ENCODE results near the gene TEKT5. TPM values are rescaled to one million over a fixed set of nuclear protein-coding genes. Genes with fewer than 3 reads are reported as not detected.

Gene TEKT5
- polyA plus RNA-seq, 3 donors, result 0.16 TPM; not detected in 2

DNA sequence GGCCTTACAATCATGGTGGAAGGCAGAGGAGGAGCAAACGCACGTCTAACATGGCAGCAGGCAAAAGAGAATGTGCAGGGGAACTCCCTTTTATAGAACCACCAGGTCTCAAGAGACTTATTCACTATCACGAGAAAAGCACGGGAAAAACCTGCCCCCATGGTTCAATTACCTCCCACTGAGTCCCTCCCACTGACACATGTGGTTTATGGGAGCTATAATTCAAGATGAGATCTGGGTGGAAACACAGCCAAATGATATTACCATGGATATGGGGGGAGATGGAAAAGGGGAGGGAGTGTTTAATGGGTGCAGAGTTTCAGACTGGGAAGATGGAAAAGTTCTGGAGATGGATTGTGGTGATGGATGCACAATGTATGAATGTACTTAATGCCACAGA is 23.0 kb downstream of the TEKT5 start:
- no peak overlapping the region for H3K27ac ChIP-seq (ENCODE audit: low read depth in 1 of 2, low read length in 2 of 2)
- no peaks in the 10 kb centered on the region for H3K9me3 ChIP-seq (replicated peaks in 1 of 2; ENCODE audit: control insufficient read depth in 1 of 2, insufficient read depth in 1 of 2, low read length in 2 of 2)
- no peaks in the 10 kb centered on the region for H3K4me1 ChIP-seq (ENCODE audit: control insufficient read depth in 1 of 2, insufficient read depth in 2 of 2, low read length in 2 of 2)
- H3K4me3 Mint-ChIP-seq, result no peak overlapping the region
- TF ChIP-seq CTCF (IDR thresholded peaks at IDR 0.05), result no peak
- H3K4me1 Mint-ChIP-seq, result no peaks in the 10 kb centered on the region
- peaks cover 6 to 7% (median 6%) of the 10 kb centered on the region in 3 donors for H3K27me3 Mint-ChIP-seq (ENCODE audit: low read depth in 3 of 3)
- H3K36me3 ChIP-seq (replicated peaks in 1 of 2; ENCODE audit: control insufficient read depth in 1 of 2, insufficient read depth in 2 of 2, low read length in 2 of 2), result no peaks in the 10 kb centered on the region
- no peaks in the 10 kb centered on the region for H3K27me3 ChIP-seq (ENCODE audit: control insufficient read depth in 2 of 2, insufficient read depth in 2 of 2, low read length in 2 of 2)
- no peak overlapping the region for H3K27ac Mint-ChIP-seq
- H3K79me2 ChIP-seq (ENCODE audit: insufficient read depth, low read length), result no peaks in the 10 kb centered on the region
- no peak overlapping the region for H3K9ac ChIP-seq (ENCODE audit: insufficient read depth, low read length, poor library complexity, severe bottlenecking)
- no peak overlapping the region for H3K4me3 ChIP-seq (replicated peaks in 1 of 3; ENCODE audit: low read depth in 2 of 3, low read length in 3 of 3)
- intact Hi-C loops (cut with micrococcal nuclease), result no loop called here
- no peaks in the 10 kb centered on the region for H4K20me1 ChIP-seq (ENCODE audit: insufficient read depth, low read length)
- no CpG with 5 or more reads among the region's 4 CpGs for WGBS (ENCODE audit: insufficient coverage)
- H3K9me3 Mint-ChIP-seq, result no peaks in the 10 kb centered on the region
- no peak for DNase-seq
- H3K36me3 Mint-ChIP-seq, result no peaks in the 10 kb centered on the region
- no peak overlapping the region for H2AFZ ChIP-seq (ENCODE audit: insufficient read depth, low read depth, low read length, poor library complexity, severe bottlenecking)
- no peak overlapping the region for H3K4me2 ChIP-seq (replicated peaks; ENCODE audit: extremely low read depth, low read length, poor library complexity, severe bottlenecking)

GRCh38 chr16:10669791-10670190 is 24.9 kb downstream of the TEKT5 start:
- H3K4me3 ChIP-seq (replicated peaks in 1 of 3; ENCODE audit: low read depth in 2 of 3, low read length in 3 of 3), result no peak overlapping the region
- H3K27ac Mint-ChIP-seq, result no peak overlapping the region
- no peak overlapping the region for H2AFZ ChIP-seq (ENCODE audit: insufficient read depth, low read depth, low read length, poor library complexity, severe bottlenecking)
- 100% methylated on average over 1 of the region's 4 CpGs for WGBS (ENCODE audit: insufficient coverage)
- H3K9me3 Mint-ChIP-seq, result no peaks in the 10 kb centered on the region
- H3K4me1 ChIP-seq (ENCODE audit: control insufficient read depth in 1 of 2, insufficient read depth in 2 of 2, low read length in 2 of 2), result no peaks in the 10 kb centered on the region
- H3K27ac ChIP-seq (ENCODE audit: low read depth in 1 of 2, low read length in 2 of 2), result no peak overlapping the region
- DNase-seq, result no peak
- H3K9ac ChIP-seq (ENCODE audit: insufficient read depth, low read length, poor library complexity, severe bottlenecking), result no peak overlapping the region
- H3K4me3 Mint-ChIP-seq, result no peak overlapping the region
- no peaks in the 10 kb centered on the region for H4K20me1 ChIP-seq (ENCODE audit: insufficient read depth, low read length)
- no peak for TF ChIP-seq CTCF (IDR thresholded peaks at IDR 0.05)
- no peaks in the 10 kb centered on the region for H3K36me3 Mint-ChIP-seq
- H3K36me3 ChIP-seq (replicated peaks in 1 of 2; ENCODE audit: control insufficient read depth in 1 of 2, insufficient read depth in 2 of 2, low read length in 2 of 2), result no peaks in the 10 kb centered on the region
- H3K79me2 ChIP-seq (ENCODE audit: insufficient read depth, low read length), result no peaks in the 10 kb centered on the region
- no peaks in the 10 kb centered on the region for H3K9me3 ChIP-seq (replicated peaks in 1 of 2; ENCODE audit: control insufficient read depth in 1 of 2, insufficient read depth in 1 of 2, low read length in 2 of 2)
- intact Hi-C loops (cut with micrococcal nuclease), result no loop called here
- no peaks in the 10 kb centered on the region for H3K4me1 Mint-ChIP-seq
- H3K27me3 ChIP-seq (ENCODE audit: control insufficient read depth in 2 of 2, insufficient read depth in 2 of 2, low read length in 2 of 2), result no peaks in the 10 kb centered on the region
- peaks cover 6 to 7% (median 7%) of the 10 kb centered on the region in 3 donors for H3K27me3 Mint-ChIP-seq (ENCODE audit: low read depth in 3 of 3)
- no peak overlapping the region for H3K4me2 ChIP-seq (replicated peaks; ENCODE audit: extremely low read depth, low read length, poor library complexity, severe bottlenecking)
